Erythroblast (primary cell): Measurements from ENCODE around the gene ATG14.

Experiments
- GATA1 ChIP-seq: IDR thresholded peaks from 2 replicates; pipeline ENCODE4 v1.6.1; 2011; ENCODE audit warnings: low read depth, mild to moderate bottlenecking, control low read depth, low read length, moderate library complexity
- POLR2A ChIP-seq: IDR thresholded peaks from 2 replicates; pipeline ENCODE4 v1.6.1; 2011; ENCODE audit warnings: mild to moderate bottlenecking, low read length

GRCh38 chr14:55323910-55324309, 87.7 kb downstream of the ATG14 start:
- TF ChIP-seq POLR2A, result no peak
- no peak for TF ChIP-seq GATA1
